Measurements from ENCODE around the gene HORMAD2.

- TF ChIP-seq CTCF (IDR thresholded peaks at IDR 0.05) (no peak), POLR2A (IDR thresholded peaks at IDR 0.05; ENCODE audit: low read depth) (no peak)
Measured at GRCh38 chr22:30176431-30176830, 96.2 kb downstream of the HORMAD2 start.
